SKM-1 (cell line): ENCODE results near the gene ZBTB20.
"Not testable (repeated sequence)": the region's sequence is repeated elsewhere in the genome, so short reads cannot be mapped to it uniquely, and the experiment has no call there.

Experiments used
- DNase-seq: peaks from one replicate; lab custom pipeline; 2025; ENCODE audit not compliant: unreplicated experiment; lab: John Stamatoyannopoulos, UW

Gene ZBTB20

DNA sequence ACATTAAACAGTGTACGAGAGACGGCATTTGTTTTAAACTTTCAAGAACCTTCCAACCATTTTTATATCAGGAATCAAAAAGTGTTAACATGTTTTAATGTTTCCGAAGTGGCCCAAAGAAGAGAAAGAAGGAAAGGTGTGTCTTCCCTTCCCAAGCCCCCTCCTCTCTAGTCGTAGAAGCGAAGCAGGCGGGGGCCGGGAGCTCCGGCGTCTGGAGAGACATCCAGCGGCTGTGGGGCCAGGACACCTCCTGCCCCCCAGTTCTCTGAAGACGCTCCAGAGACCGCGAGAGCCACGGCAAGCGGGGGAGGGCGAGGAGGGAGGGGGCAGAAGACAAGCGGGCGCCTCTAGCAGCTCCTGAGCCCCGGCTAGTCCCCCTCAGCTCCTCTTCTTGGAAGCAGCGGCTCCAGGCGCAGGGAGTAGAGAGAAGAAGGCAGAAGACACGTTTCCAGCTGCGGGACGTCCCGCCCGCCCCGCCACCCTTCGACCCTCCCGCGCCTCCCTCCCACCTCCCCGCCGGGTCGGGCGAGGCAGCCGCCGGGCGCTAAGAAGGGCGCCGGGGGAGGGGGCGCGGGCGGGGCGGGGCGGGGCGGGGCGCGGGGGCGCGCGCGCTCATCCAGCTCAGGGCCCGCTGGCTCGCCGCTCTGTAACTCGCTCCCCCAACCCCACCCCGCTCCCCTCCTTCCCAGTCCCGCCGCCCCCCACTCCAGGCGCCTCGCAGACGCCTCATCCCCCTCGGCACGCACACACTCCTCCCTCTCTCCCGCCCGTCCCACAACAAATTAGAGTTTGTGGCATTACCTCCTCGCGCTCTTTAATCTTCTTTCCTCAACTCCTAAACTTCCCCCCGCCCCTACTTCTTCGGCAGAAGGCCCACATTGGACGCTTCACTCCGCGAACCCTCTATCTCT, at the start of gene ZBTB20:
ZBTB20 (minus strand) TSS at position 871 of the 911 bp plus-strand sequence.
- DNase-seq = peak; percentile 39

DNA sequence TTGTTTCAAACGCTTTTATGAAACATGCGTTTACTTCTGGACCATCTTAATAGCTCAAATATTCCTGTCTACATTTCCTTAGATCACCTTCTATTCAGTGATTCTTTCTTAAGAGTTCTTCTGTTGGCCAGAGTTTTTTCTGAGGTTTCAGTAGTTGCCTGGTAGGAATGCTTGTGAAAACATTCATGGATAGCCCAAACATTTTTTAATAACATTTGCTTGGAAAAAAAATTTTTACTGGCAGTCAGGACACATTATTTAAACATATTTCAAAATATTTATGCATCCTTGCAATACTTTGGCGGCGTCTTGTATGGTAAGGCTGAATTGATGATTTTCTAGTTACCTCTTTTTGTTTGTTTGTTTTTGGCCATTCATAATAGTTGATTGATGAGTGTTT, 47.4 kb upstream of the ZBTB20 start:
- DNase-seq = no peak

DNA sequence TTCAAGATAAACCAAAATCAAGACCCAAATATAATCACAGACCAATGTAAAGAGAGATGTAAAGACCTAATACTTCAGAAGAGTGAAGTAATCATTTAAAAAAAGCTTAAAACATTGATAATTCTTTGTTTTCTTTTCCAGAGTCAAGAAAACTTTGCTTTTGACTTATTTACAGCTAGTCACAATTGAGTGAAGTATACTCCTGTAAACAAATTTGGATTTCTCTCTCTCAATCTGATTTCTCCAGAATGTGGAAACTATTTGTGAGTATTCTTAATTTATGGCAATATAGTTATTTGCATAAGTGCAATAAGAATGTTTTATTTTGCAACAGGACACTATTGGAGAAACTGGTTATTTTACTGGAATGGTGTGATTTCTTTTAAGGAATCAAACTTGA, 43.7 kb upstream of the ZBTB20 start:
- DNase-seq = no peak

DNA sequence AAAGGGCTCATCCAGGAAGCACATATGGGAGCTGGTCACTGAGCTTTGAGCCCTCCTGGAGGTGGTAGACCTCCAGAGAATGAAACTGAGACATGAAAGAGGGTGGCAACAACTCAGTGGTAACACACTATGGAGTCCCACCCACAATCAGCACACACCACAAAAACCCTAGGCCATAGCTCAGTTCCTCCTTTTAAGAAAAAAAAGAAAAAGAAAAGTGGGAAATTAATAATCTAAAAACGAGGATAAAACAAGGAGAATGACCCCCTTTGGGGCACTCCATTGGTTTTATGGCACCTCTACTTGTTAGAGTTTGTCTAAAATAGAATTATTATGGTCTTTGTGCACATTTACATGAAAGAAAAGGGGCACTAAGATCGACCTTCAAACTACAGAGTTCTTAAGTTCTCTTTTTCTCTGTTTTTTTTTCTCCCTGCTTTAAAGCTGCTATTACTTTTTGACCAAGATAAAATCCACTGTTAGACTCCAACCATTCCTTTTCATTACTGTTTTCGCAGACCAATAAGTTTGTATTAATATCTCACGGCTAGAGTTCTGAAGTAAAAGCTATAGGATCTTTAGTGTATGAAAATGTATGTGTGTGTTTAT, 40.2 kb upstream of the ZBTB20 start:
- no peak for DNase-seq

DNA sequence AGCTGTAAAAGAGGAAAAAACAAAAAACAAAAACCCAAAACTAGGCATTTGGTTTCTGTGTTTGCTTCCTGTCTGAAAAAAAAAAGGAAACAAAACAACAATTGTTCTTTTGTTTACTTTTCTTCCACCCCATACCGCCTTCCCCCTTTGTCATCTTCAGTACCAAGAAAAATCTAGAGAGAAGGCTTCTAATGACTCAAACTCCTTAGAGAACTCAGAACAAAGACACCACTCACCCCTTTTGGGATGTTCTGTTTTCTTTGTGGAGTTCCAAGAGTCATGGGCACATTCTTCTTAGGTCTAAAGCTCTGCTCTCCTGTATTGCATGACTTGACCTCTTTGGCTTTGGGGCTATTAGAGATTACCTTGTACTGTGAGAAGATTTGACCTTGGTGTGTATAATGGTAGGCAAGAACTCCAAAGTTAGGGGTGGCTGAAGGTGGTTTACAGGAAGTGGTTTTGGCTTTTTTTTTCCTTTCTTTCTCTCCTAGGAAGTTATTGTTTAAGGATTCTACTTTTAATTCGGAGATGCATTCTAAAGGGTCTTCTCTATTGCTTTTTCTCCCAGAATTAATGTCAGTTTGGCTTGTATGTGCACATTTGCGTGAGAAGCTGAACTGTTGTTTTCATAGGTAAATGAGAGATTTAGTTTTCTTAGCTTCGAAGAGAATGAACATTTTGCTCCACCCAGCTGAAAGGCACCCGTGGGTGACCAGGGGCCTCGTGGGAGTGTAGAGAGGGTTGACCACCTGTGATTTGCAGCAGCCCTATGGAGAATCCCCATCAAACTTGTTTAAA, 39.5 kb upstream of the ZBTB20 start:
- no peak for DNase-seq

DNA sequence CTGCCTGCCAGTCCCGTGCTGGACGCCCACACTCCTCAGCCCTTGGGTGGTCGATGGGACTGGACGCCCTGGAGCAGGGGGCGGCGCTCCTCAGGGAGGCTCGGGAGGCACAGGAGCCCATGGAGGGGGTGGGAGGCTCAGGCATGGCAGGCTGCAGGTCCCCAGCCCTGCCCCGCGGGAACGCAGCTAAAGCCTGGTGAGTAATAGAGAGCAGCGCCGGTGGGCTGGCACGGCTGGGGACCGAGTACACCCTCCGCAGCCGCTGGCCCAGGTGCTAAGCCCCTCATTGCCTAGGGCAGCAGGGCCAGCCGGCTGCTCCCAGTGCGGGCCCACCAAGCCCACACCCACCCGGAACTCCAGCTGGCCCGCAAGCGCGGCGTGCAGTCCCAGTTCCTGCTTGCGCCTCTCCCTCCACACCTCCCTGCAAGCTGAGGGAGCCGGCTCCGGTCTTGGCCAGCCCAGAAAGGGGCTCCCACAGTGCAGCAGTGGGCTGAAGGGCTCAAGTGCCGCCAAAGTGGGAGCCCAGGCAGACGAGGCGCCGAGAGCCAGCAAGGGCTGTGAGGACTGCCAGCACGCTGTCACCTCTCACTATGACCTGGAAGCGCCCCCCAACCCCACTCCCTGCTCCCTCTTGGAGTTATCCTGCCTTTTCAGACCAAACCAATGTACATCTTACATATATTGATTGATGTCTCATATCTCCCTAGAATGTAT, 37.9 kb upstream of the ZBTB20 start:
- not testable (repeated sequence) for DNase-seq

DNA sequence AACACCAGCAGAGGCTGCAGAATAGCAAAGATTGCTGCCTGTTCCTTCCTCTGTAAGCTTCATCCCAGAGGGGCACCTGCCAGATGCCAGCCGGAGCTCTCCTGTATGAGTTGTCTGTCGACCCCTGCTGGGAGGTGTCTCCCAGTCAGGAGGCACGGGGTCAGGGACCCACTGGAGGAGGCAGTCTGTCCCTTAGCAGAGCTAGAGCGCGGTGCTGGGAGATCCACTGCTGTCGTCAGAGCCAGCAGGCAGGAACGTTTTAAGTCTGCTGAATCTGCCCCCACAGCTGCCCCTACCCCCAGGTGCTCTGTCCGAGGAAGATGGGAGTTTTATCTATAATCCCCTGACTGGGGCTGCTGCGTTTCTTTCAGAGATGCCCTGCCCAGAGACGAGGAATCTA, 31.8 kb upstream of the ZBTB20 start:
- not testable (repeated sequence) for DNase-seq

DNA sequence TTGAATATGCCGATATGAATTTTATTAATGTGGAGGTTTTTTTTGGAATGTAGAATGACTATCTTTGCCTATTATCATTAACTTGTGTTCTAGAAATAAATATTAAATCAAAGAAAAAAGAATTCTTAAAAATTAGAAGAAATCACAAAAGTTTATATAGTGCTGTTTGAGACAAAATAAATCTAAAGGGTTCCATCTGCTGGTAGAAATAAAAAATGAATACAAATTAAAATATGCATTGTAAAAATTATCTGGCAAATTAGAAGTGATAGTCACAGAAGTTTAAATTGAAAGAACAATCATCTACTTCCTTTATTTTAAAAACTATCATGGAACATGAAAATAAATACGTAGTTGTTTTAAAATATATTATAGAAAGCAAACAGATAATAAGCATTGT, 22.7 kb upstream of the ZBTB20 start:
- DNase-seq = no peak

DNA sequence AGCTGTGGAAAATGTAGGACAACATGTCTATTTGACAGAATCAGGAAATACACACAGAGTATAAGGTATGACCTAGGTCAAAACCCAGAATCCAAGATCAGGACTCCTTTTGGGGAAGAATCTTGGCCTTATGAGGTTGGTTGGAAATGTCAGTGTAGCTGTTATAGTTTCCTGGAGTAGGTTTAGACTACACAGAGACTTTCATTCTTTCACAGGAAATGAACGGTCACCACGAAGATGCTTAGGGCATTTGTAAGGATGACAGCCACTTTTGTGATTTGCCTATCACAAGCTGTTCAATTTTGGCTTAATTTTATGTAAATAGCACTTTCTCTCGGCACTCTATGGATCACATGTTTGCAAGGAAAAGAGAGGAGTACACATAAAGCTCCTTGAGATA, 18.6 kb upstream of the ZBTB20 start:
- DNase-seq = no peak

DNA sequence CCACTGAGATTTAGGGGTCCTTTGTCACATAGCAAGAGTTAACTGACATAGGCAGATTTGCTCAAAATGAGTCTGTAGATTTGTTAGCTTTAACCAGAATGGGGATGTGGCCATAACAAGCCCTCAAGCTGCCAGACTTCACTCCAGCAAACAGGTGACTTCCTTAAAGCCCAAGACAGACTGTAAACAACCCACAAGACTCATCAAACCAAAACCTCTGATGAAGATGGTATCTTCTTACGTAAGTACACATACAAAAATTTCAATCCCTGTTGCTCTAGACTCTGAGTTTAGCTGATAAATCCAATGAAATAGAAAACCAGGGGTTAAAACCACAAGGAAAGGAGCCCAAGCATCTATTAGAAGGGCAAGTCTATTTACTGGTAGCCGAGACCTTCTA, 18.2 kb upstream of the ZBTB20 start:
- no peak for DNase-seq

DNA sequence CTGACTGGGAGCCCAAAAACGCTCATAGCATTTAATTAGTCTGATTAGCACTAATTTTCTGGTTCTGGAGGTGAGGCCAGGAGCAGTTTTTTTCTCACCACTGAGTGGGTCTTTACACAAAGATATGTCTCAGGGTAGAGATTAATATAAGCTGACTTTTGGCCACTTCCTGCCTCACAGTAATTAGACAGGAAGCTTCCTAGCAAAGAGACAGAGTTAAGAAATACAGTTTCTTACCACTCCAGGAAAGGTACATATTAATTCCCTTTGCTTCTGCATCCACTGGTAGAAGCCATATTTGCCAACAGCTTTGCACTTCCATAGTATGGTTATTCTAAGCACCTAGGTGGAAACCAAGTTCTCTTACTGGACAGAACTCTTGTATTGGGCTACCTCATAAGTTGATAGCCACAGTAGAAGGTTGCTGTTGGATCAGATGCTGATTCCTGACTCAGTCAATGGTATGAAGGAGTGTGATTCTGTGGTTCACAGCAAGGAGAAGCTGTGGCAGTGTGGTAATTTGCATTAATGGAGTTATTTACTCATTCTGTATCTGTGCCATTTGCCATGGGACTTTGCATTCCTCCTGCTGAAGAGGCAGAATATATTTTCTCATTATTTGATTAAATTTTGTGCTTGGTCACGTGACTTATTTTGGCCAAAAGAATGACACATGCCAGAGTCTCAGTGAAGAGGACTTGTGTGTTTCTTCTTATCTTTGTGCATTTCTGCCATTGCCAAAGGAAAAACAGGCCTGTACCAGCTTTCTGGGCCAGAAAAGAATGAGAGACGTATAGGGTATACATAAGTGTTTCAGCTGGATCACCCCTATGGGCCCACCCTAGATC, 17.5 kb upstream of the ZBTB20 start:
- no peak for DNase-seq

DNA sequence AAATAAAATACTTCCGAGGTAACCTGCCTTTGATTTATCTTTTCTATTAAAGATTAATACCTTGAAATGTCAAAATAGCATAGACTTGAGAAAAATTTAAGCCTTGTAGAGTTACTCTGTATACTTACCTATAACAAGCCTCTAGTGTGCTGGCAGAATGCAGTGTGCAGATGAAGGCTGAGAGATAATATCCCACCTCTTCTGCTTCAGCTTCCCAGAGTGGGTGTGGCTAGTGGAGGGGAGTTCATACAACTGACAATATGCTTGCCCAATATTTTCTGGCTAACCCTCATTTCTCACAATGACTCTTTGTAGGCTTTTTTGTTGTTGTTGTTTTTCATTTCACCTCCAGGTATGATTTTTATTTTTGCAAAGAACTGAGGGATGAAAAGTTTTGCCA, 15.7 kb upstream of the ZBTB20 start:
- no peak for DNase-seq

DNA sequence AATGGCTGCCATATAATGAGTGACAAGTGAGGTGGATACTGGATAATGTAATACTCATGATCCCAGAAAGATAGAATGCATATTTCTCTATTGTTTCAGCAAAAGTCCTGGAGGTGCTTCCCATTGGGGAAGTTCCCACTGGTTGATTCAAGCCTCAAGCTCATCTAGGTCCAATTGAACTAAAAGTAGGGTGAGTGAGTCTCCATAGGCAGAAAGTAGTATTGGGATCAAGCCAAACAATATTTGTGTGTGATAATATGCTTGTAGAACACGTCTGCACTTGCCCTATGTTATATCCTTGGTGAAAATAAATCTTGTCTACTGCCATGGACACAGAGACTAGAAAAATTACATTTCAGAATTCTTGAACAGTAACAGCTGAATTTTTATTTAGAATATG, 14.8 kb upstream of the ZBTB20 start:
- no peak for DNase-seq

DNA sequence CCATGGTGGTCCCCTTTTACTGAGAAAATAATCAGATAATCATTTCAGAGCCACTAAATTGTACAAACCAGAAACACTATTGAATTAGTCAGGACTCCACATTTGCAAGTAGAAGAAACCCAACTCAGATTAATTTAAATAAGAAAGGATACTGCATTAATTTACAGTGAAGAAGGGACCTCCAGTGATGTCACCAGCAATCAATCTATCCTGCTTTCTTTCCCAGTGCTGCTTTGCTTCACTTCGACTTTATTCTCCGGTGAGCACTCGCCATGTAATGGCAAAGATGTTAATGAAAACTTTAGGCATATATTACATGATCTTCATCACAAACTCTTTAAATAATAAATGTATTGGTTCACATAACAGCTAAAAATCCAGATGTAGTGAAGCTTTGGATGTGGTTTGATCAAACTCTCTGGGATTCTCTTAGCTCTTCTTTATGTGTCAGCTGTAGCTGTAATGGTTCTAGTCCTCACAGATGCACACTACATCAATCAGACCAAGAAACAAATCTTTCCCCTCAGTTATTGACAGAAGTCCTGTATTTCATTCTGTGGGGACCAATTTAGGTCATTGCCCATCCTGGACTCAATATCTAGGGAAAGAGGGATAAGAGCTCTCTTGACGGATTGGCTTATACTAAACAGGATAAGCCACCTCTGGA, 14.2 kb upstream of the ZBTB20 start:
- DNase-seq = no peak

DNA sequence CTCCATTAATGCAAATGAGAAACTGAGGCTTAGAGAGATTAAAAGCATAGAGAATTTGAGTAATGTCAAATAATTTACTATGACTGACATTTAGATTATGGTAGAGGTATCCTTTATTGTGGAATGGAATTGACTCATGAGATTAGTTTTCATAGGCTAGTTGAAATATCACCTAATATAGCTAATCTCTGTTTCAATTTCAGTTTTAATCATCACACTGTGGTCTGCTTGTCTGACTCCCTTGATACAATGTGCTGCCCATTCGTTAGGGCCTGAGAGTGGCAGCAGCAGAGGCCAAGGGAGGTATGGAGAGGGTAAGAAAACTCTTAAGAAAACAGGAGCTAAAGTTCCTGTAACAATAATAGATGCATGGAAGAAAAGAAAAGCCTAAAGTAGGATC, 13.2 kb upstream of the ZBTB20 start:
- no peak for DNase-seq

DNA sequence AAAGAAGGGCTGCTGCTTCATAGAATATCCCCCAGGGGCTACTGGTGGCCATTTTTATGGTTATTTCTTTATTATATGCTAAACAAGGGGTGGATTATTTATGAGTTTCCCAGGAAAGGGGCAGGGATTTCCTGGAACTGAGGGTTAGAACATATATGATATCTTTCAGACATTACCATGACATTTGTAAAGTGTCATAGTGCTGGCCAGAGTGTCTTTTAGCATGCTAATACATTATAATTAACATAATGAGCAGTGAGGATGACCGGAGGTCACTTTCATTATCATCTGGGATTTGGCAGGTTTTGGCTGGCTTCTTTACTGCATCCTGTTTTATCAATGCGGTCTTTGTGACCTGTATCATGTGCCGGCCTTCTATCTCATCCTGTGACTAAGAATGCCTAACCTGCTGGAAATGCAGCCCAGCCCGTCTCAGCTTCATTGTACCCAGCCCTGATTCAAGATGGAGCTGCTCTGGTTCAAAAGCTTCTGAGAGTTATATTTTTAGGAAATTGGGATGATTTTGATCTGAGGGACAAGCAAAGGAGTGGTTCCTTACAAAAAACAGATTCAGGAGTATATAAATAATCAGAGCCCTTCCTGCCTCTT, 9.1 kb upstream of the ZBTB20 start:
- no peak for DNase-seq

DNA sequence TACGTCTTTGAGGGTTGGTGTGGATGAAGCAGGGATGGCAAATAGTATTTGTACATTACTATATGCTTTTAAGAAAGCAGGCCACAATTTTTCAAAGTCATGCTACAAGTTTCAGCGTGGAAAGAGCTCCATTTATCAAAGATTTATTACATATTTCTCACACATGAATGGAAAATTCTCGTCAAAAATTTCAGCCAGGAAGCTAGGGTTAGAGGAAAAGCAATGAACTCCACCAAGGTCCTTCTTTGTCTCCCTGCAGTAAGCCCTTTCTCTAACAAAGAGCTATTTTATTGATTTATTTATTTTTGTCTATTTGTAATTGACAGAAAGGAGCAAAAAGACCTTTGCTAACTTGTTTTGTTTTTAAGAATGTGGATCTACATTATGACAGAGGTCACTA, 7.5 kb upstream of the ZBTB20 start:
- no peak for DNase-seq

DNA sequence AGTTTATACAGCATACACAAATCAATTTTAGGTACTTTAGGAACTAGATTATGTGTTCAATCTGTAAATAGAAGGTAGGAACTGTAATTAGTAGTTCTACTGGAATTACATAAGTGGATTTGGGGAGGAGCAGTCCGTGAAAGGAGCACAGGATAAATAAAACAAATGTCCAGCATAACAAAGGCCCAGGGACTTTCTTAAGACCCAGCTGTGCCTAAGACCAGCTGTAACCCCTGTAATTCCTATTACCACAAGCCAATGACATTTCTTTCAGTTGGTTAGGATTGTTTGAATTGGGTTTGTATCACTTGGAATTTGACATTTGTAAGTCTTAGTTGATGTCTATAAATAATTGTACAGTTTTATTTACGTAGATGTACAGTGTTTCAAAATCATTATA, 4.8 kb upstream of the ZBTB20 start:
- no peak for DNase-seq

DNA sequence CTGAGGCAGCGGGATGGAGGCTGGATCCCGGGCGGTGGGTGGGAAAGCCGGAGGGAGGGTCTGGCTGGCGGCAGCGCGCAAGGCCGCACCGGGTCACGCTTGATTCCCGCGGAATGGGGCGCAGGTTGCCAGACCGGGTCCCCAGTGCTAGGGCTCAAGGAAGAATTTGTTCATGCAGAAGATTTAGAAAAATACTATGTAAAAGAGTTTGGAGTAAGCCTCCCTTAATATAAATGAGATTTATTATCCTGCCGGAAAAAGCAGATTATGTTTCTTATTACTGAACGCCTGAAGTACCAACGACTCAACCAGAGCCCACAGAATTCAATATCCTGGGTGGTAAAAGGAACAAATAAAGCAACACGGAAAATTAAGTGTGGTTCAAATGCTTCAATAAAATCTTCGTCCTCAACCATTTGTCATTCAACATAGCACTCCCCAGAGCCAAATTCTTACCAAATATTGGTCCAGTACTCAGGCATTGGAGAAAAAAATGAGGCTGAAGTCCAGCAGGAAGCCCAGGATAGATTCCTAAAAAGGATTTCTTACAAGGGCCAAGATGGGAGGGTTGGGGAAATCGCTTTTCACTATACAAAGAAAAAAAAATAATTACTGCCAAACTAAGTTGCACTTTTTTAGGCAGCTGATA, 1.2 kb upstream of the ZBTB20 start:
- no peak for DNase-seq
